GM23338 (cell line): ENCODE data around the gene GCNT2.

ENCODE experiments used
- CREB1 ChIP-seq: fragments of 250-450 bp; sonication (Bioruptor Pico); IDR thresholded peaks from 2 replicates; pipeline ENCODE4 v1.5.0; 2020; ENCODE audit warnings: low read depth, mild to moderate bottlenecking, moderate library complexity
- CTCF ChIP-seq, 2 experiments: fragments of 200-600 bp in 1 of 2; sonication (generic) in 1 of 2; conservative IDR thresholded peaks; 2 replicates each; pipeline versions ENCODE4 v1.5.1 to v1.6.1; 2016 to 2017; ENCODE audit warnings: antibody characterized with exemption in 2 of 2, low read depth in 2 of 2, mild to moderate bottlenecking in 2 of 2, moderate library complexity in 1 of 2
- ETS1 ChIP-seq: IDR thresholded peaks from 2 replicates; pipeline ENCODE4 v1.6.1; 2016; ENCODE audit warnings: antibody characterized with exemption
- EZH2 ChIP-seq: fragments of 200-600 bp; sonication (generic); IDR thresholded peaks from one replicate; pipeline ENCODE4 v1.8.0; 2017; ENCODE audit warnings: antibody characterized with exemption, mild to moderate bottlenecking, low read depth; ENCODE audit not compliant: unreplicated experiment
- EZH2phosphoT487 ChIP-seq: fragments of 200-600 bp; sonication (generic); IDR thresholded peaks from one replicate; pipeline ENCODE4 v1.8.1; 2018; ENCODE audit warnings: antibody characterized with exemption; ENCODE audit not compliant: unreplicated experiment
- JUNB ChIP-seq: IDR thresholded peaks from one replicate; pipeline ENCODE4 v1.6.1; 2016; ENCODE audit warnings: antibody characterized with exemption; ENCODE audit not compliant: unreplicated experiment
- POLR2AphosphoS5 ChIP-seq: IDR thresholded peaks from 2 replicates; pipeline ENCODE4 v1.6.1; 2016; ENCODE audit warnings: antibody characterized with exemption, low read depth
- REST ChIP-seq: IDR thresholded peaks from one replicate; pipeline ENCODE4 v1.6.1; 2018; ENCODE audit warnings: antibody characterized with exemption; ENCODE audit not compliant: unreplicated experiment
- STAT1 ChIP-seq: IDR thresholded peaks from one replicate; pipeline ENCODE4 v1.6.1; 2016; ENCODE audit warnings: antibody characterized with exemption; ENCODE audit not compliant: unreplicated experiment
- ZNF462 ChIP-seq: fragments of 250-450 bp; sonication (Bioruptor Pico); IDR thresholded peaks from 2 replicates; pipeline ENCODE4 v1.5.0; 2020; ENCODE audit warnings: mild to moderate bottlenecking, moderate library complexity

GRCh38 chr6:10610289-10610688, 89.1 kb downstream of the GCNT2 start:
- no peak for TF ChIP-seq CTCF (conservative IDR thresholded peaks at IDR 0.05; ENCODE audit: low read depth in 2 of 2)
- TF ChIP-seq POLR2AphosphoS5, result no peak
- TF ChIP-seq REST, result no peak
- no peak for TF ChIP-seq EZH2
- no peak for TF ChIP-seq ETS1
- no peak for TF ChIP-seq STAT1
- TF ChIP-seq ZNF462, result no peak
- TF ChIP-seq CREB1 (CRISPR knock-in tag), result no peak
- TF ChIP-seq JUNB, result no peak
- no peak for TF ChIP-seq EZH2phosphoT487
